ENCODE measurements around the gene TPGS1. TPM values are rescaled to one million over a fixed set of nuclear protein-coding genes. Genes with fewer than 3 reads are reported as not detected.

The TPGS1 gene
- total RNA-seq, 1 experiment from 2014 or later: 13.8 TPM

DNA sequence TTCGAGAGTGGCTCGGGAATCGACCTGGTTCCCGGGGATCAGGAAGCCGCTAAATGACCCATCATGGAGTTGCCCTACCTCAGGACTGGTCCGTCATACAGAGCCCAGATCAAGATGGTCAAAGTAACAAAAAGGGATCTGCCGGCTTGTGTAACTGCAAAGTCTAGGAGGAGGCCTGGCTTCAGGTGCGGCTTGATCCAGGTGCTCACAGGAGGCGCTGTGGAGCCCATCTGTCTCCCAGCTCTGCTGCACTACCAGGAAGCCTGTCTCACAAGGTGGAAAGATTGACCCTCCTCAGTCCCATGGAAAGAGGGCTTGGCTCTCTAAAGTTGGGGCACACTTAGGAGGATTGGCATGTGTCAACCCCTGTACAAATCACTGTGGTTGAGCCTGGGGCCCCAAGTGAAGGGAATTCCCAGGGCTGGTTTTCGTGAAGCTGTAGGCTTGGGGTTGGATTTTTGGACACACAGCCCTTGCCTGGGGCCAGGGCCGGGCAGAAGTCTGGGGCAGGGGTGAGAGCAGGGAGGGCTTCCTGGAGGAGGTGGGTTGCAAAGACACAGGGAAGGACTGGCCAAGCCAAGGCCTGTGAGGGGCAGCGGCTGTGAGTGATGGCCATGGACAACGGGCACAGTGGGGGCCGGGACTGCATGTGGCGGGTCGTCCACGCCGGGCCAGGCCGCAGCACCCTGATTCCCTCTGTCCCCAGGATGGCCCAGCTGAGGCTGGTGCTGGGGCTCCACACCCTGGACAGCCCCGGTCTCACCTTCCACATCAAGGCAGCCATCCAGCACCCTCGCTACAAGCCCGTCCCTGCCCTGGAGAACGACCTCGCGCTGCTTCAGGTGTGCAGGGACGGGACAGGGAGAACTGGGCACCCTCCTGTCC, 40.8 kb downstream of the TPGS1 start:
- H2AFZ ChIP-seq: no peak overlapping the region
- no peaks in the 10 kb centered on the region for H3K9me2 ChIP-seq (ENCODE audit: insufficient read depth)
- H4K20me1 ChIP-seq (ENCODE audit: insufficient read depth): no peaks in the 10 kb centered on the region
- H3K27ac ChIP-seq: no peak overlapping the region
- H3K9me3 ChIP-seq (ENCODE audit: insufficient read depth, low read depth): no peaks in the 10 kb centered on the region
- no peak for TF ChIP-seq EZH2 (IDR thresholded peaks at IDR 0.05; ENCODE audit: low read depth)
- TF ChIP-seq, protein P1, sequence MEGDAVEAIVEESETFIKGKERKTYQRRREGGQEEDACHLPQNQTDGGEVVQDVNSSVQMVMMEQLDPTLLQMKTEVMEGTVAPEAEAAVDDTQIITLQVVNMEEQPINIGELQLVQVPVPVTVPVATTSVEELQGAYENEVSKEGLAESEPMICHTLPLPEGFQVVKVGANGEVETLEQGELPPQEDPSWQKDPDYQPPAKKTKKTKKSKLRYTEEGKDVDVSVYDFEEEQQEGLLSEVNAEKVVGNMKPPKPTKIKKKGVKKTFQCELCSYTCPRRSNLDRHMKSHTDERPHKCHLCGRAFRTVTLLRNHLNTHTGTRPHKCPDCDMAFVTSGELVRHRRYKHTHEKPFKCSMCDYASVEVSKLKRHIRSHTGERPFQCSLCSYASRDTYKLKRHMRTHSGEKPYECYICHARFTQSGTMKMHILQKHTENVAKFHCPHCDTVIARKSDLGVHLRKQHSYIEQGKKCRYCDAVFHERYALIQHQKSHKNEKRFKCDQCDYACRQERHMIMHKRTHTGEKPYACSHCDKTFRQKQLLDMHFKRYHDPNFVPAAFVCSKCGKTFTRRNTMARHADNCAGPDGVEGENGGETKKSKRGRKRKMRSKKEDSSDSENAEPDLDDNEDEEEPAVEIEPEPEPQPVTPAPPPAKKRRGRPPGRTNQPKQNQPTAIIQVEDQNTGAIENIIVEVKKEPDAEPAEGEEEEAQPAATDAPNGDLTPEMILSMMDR (conservative IDR thresholded peaks at IDR 0.05): no peak
- no peaks in the 10 kb centered on the region for H3K4me1 ChIP-seq (replicated peaks; ENCODE audit: insufficient read depth)
- no peak overlapping the region for H3K4me2 ChIP-seq
- no TSS peak for BruUV-seq (replicated peaks)
- no peaks in the 10 kb centered on the region for H3K79me2 ChIP-seq (ENCODE audit: low read depth)
- H3K4me3 ChIP-seq: no peak overlapping the region
- no peaks in the 10 kb centered on the region for H3F3A ChIP-seq (ENCODE audit: insufficient read depth, low read depth)
- no peaks in the 10 kb centered on the region for H3K36me3 ChIP-seq (ENCODE audit: low read depth)
- H3K27me3 ChIP-seq (ENCODE audit: insufficient read depth, low read depth): no peaks in the 10 kb centered on the region
- DNase-seq: no peak
- CTCF ChIA-PET: no interaction called here
- POLR2A ChIA-PET (ENCODE audit: unreplicated experiment): no interaction called here
- intact Hi-C loops (cut with micrococcal nuclease; ENCODE audit: unreplicated experiment): no loop called here

DNA sequence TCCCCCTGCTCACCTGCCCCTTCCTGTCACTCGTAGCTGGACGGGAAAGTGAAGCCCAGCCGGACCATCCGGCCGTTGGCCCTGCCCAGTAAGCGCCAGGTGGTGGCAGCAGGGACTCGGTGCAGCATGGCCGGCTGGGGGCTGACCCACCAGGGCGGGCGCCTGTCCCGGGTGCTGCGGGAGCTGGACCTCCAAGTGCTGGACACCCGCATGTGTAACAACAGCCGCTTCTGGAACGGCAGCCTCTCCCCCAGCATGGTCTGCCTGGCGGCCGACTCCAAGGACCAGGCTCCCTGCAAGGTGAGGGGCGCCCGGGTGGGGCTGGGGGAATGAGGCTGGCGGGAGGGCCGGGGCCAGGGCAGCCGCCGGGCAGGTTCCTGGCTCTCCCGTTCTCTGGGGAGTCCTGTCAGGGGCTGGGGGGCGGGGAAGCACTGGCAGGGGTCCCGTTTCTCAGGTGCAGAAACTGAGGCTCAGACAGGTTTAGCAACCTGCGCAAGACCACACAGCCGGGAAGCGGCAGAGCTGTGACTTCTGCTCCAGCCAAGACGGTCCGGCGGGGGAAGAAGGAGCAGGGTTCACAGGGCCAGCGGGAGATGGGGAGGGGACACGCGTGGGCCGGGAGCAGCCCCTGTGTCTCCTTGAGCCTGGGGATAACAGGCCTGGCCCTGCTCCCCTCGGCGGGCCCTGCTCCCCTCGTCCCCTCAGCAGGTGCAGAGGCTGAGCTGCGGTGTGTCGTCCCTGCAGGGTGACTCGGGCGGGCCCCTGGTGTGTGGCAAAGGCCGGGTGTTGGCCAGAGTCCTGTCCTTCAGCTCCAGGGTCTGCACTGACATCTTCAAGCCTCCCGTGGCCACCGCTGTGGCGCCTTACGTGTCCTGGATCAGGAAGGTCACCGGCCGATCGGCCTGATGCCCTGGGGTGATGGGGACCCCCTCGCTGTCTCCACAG, 41.9 kb downstream of the TPGS1 start:
- H3K4me2 ChIP-seq: no peak overlapping the region
- no peak overlapping the region for H2AFZ ChIP-seq
- BruUV-seq (replicated peaks): no TSS peak
- no peak for DNase-seq
- H4K20me1 ChIP-seq (ENCODE audit: insufficient read depth): no peaks in the 10 kb centered on the region
- no peaks in the 10 kb centered on the region for H3K27me3 ChIP-seq (ENCODE audit: insufficient read depth, low read depth)
- CTCF ChIA-PET: no interaction called here
- no peak overlapping the region for H3K4me3 ChIP-seq
- TF ChIP-seq EZH2 (IDR thresholded peaks at IDR 0.05; ENCODE audit: low read depth): no peak
- TF ChIP-seq, protein P1 (conservative IDR thresholded peaks at IDR 0.05): no peak
- H3F3A ChIP-seq (ENCODE audit: insufficient read depth, low read depth): no peaks in the 10 kb centered on the region
- H3K4me1 ChIP-seq (replicated peaks; ENCODE audit: insufficient read depth): no peaks in the 10 kb centered on the region
- no peaks in the 10 kb centered on the region for H3K9me2 ChIP-seq (ENCODE audit: insufficient read depth)
- H3K36me3 ChIP-seq (ENCODE audit: low read depth): no peaks in the 10 kb centered on the region
- H3K79me2 ChIP-seq (ENCODE audit: low read depth): no peaks in the 10 kb centered on the region
- H3K27ac ChIP-seq: no peak overlapping the region
- no peaks in the 10 kb centered on the region for H3K9me3 ChIP-seq (ENCODE audit: insufficient read depth, low read depth)
- intact Hi-C loops (cut with micrococcal nuclease; ENCODE audit: unreplicated experiment): no loop called here
- POLR2A ChIA-PET (ENCODE audit: unreplicated experiment): no interaction called here

DNA sequence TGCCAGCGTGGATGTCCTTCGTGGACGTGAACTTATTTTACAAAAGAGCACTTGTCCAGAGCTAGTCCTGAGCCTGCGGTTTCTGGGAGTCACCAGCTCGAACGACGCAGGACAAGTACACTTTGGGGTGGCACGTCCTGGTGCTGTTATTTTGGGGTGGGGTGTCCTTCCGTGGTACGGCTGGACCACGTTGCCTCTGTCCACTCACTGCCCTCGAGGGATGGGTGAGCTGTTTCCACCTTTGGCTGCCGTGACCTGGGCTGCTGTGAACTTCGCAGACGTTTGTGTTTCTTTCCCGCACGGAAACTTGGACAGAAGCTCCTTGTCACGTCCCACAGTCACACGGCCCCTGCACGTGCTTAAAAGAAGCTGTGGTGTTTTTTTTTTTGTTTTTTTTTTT, 47.5 kb downstream of the TPGS1 start:
- H3K9me3 ChIP-seq (ENCODE audit: insufficient read depth, low read depth): no peaks in the 10 kb centered on the region
- no peak overlapping the region for H2AFZ ChIP-seq
- ChIA-PET CTCF (interaction anchor here (0.5 kb wide), 1 partner anchor 304 kb away, joined by 5 read pairs; no protein-coding TSS in a partner anchor), POLR2A (ENCODE audit: unreplicated experiment) (no interaction called here)
- no peaks in the 10 kb centered on the region for H3K36me3 ChIP-seq (ENCODE audit: low read depth)
- H3K4me3 ChIP-seq: no peak overlapping the region
- H3K9me2 ChIP-seq (ENCODE audit: insufficient read depth): no peaks in the 10 kb centered on the region
- H3K27me3 ChIP-seq (ENCODE audit: insufficient read depth, low read depth): no peaks in the 10 kb centered on the region
- H3K4me1 ChIP-seq (replicated peaks; ENCODE audit: insufficient read depth): peaks cover 24% of the 10 kb centered on the region
- BruUV-seq (replicated peaks): no TSS peak
- H3F3A ChIP-seq (ENCODE audit: insufficient read depth, low read depth): peaks cover 13% of the 10 kb centered on the region; the same call in 1 of the 2 replicates
- H3K27ac ChIP-seq: no peak overlapping the region
- H3K79me2 ChIP-seq (ENCODE audit: low read depth): no peaks in the 10 kb centered on the region
- intact Hi-C loops (cut with micrococcal nuclease; ENCODE audit: unreplicated experiment): no loop called here
- H4K20me1 ChIP-seq (ENCODE audit: insufficient read depth): no peaks in the 10 kb centered on the region
- TF ChIP-seq, protein P1 (conservative IDR thresholded peaks at IDR 0.05): no peak
- TF ChIP-seq EZH2 (IDR thresholded peaks at IDR 0.05; ENCODE audit: low read depth): no peak
- H3K4me2 ChIP-seq: no peak overlapping the region
- no peak for DNase-seq

All from PC-9 (cell line).